DOHH2 (cell line): ENCODE results near the gene STYK1.

Source experiments
- H3F3A ChIP-seq: fragments of 200-600 bp; sonication (generic), shearing (Covaris generic); 2 replicates; pipeline ENCODE4 v1.6.0; 2016; ENCODE audit warnings: antibody characterized with exemption, mild to moderate bottlenecking; ENCODE audit not compliant: control insufficient read depth, insufficient read depth
- H3K27ac ChIP-seq: fragments of 200-600 bp; sonication (generic); 2 replicates; pipeline ENCODE4 v1.5.1; 2014; ENCODE audit warnings: low read depth, mild to moderate bottlenecking, low read length, moderate library complexity
- H3K27me3 ChIP-seq: fragments of 200-600 bp; sonication (generic); 2 replicates; pipeline ENCODE4 v1.6.1; 2014; ENCODE audit warnings: mild to moderate bottlenecking, low read length, mixed read lengths; ENCODE audit not compliant: control insufficient read depth
- H3K36me3 ChIP-seq: fragments of 200-600 bp; sonication (generic); 2 replicates; pipeline ENCODE4 v1.6.1; 2014; ENCODE audit warnings: mild to moderate bottlenecking, low read length, moderate library complexity, mixed read lengths; ENCODE audit not compliant: control insufficient read depth
- H3K4me1 ChIP-seq: fragments of 200-600 bp; sonication (generic); 2 replicates; pipeline ENCODE4 v1.6.1; 2014; ENCODE audit warnings: mild to moderate bottlenecking, low read length, mixed read lengths; ENCODE audit not compliant: control insufficient read depth
- H3K4me2 ChIP-seq: fragments of 200-600 bp; sonication (generic); 2 replicates; pipeline ENCODE4 v1.6.0; 2014; ENCODE audit warnings: mild to moderate bottlenecking, low read length, moderate library complexity
- H3K4me3 ChIP-seq: fragments of 200-600 bp; sonication (generic); 2 replicates; pipeline ENCODE4 v1.5.1; 2014; ENCODE audit warnings: mild to moderate bottlenecking, low read length, mixed read lengths
- H3K79me2 ChIP-seq: fragments of 200-600 bp; sonication (generic); 2 replicates; pipeline ENCODE4 v1.6.1; 2014; ENCODE audit warnings: mild to moderate bottlenecking, low read length, mixed read lengths; ENCODE audit not compliant: control insufficient read depth
- H3K9me2 ChIP-seq: fragments of 200-600 bp; sonication (generic); replicated peaks from 2 replicates; pipeline ENCODE4 v1.6.1; 2014; ENCODE audit warnings: mild to moderate bottlenecking, low read length, mixed read lengths; ENCODE audit not compliant: control insufficient read depth
- H3K9me3 ChIP-seq: fragments of 200-600 bp; sonication (generic); 2 replicates; pipeline ENCODE4 v1.6.1; 2014; ENCODE audit warnings: antibody characterized with exemption, low read length, mixed read lengths; ENCODE audit not compliant: control insufficient read depth, insufficient read depth
- H4K20me1 ChIP-seq: fragments of 200-600 bp; sonication (generic); 2 replicates; pipeline ENCODE4 v1.6.0; 2014; ENCODE audit warnings: low read depth, mild to moderate bottlenecking, antibody characterized with exemption, low read length, moderate library complexity; ENCODE audit not compliant: control insufficient read depth, insufficient read depth
- CTCF ChIP-seq: fragments of 200-600 bp; sonication (generic); IDR thresholded peaks from one replicate; pipeline ENCODE4 v1.5.1; 2014; ENCODE audit warnings: antibody characterized with exemption, mild to moderate bottlenecking, low read depth, low read length; ENCODE audit not compliant: poor library complexity, severe bottlenecking
- EZH2phosphoT487 ChIP-seq: fragments of 200-600 bp; sonication (generic); IDR thresholded peaks from 2 replicates; pipeline ENCODE4 v1.6.1; 2017; ENCODE audit warnings: borderline replicate concordance, mild to moderate bottlenecking, antibody characterized with exemption, low read length, moderate library complexity, mixed read lengths

STYK1 gene

DNA sequence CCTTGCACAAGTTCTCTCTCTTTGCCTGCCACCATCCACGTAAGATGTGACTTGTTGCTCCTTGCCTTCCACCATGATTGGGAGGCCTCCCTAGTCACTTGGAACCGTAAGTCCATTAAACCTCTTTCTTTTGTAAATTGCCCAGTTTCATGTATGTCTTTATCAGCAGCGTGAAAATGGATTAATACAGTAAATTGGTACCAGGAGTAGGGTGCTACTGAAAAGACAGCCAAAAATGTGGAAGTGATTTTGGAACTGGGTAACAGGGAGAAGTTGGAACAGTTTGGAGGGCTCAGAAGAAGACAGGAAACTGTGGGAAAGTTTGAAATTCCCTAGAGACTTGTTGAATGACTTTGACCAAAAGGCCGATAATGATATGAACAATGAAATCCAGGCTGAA is 27.9 kb downstream of the STYK1 start:
- no peaks in the 10 kb centered on the region for H3K9me2 ChIP-seq
- H3K27me3 ChIP-seq: no peaks in the 10 kb centered on the region
- H3K79me2 ChIP-seq: no peaks in the 10 kb centered on the region
- TF ChIP-seq EZH2phosphoT487 (no peak), CTCF (no peak)
- no peak overlapping the region for H3K4me2 ChIP-seq
- H4K20me1 ChIP-seq: no peaks in the 10 kb centered on the region
- no peaks in the 10 kb centered on the region for H3F3A ChIP-seq
- peaks cover 12% of the 10 kb centered on the region for H3K9me3 ChIP-seq
- H3K4me3 ChIP-seq: no peak overlapping the region
- H3K27ac ChIP-seq: no peak overlapping the region
- no peaks in the 10 kb centered on the region for H3K36me3 ChIP-seq
- H3K4me1 ChIP-seq: no peaks in the 10 kb centered on the region

DNA sequence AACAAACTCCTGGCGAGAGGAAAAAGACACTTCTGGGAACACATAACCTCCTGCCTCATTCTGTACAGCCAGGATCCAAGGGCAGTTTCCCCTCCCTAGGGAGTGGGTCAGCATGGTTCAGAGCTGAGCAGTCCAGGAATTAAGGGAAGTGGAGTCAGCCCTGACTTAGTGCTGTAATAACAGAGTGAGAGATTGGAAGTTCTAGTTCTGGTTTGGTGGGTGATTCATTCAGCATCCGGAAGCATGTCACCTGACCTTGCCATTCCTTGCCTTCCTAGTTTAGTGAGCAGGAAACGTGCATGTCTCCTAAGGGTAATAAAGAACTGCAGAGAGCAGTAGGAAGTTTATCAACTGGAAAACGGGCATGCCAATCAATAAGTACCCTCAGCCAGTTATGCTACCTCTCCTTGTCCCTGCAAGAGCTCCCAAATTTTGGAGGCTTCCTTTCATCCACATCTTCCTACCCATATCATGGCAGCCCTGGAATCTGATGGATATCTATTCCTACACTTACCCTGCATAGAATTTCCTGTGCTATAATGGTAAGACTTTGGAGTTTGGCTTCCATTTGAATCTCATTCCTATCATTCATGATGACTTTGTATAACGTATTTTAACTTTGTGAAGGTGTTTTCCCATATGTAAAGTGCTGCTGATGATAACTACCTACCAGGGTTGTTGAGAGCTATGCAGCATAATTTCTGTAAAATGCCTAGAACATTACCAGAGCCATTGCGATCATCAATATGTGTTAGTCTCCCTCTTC is 31.9 kb downstream of the STYK1 start:
- no peak overlapping the region for H3K4me3 ChIP-seq
- no peaks in the 10 kb centered on the region for H3F3A ChIP-seq
- no peaks in the 10 kb centered on the region for H3K27me3 ChIP-seq
- H4K20me1 ChIP-seq: no peaks in the 10 kb centered on the region
- TF ChIP-seq EZH2phosphoT487 (no peak), CTCF (no peak)
- no peaks in the 10 kb centered on the region for H3K4me1 ChIP-seq
- no peaks in the 10 kb centered on the region for H3K79me2 ChIP-seq
- no peaks in the 10 kb centered on the region for H3K36me3 ChIP-seq
- H3K9me3 ChIP-seq: peaks cover 12% of the 10 kb centered on the region
- H3K27ac ChIP-seq: no peak overlapping the region
- H3K9me2 ChIP-seq: no peaks in the 10 kb centered on the region
- H3K4me2 ChIP-seq: no peak overlapping the region

DNA sequence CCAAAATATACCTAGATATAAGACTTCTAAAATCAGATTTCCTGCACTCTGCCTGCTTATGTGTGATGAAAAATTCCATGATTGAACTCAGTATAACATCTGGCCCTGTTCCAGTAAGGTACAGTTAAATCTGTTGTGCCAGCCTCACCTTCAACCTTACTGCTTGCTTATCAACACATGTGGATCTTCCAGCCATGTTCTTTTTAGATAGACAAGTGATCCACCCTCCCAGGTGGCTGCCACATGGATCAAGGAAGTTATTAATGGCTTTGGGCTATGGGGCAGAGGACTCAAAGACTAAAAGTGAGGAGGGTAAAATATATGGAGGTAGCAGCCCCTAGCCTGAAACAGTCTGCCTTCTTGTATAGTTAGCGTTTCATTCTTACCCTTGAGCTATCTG is 35.1 kb downstream of the STYK1 start:
- Histone ChIP-seq H4K20me1 (no peaks in the 10 kb centered on the region), H3K4me2 (no peak overlapping the region), H3K36me3 (no peaks in the 10 kb centered on the region), H3K79me2 (no peaks in the 10 kb centered on the region), H3K27me3 (no peaks in the 10 kb centered on the region), H3K4me3 (no peak overlapping the region), H3K9me2 (no peaks in the 10 kb centered on the region), H3K4me1 (no peaks in the 10 kb centered on the region), H3K27ac (no peak overlapping the region), H3F3A (no peaks in the 10 kb centered on the region), H3K9me3 (no peaks in the 10 kb centered on the region)
- TF ChIP-seq EZH2phosphoT487: no peak
- TF ChIP-seq CTCF: no peak
